Measurements from ENCODE around the gene ASAP2.

DNA sequence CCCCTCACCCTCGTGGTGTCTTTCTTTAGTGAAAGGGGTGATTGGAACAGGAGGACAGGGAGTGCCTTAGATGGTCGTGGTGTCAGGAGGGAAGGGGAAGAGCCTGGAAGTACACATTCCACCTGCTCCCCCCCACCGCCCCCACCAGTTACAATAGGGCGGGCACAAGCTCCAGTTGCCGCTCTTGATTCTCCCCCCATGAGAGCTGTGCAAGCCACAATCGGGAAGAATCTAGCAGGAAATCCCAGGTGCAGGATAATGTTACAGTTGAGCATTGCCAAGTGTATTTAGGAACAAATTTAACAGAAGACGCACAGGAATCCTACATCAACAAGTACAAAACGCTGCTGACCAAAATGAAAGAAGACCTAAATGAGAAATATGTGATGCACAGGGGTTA, 73.6 kb downstream of the ASAP2 start:
- no peak for TF ChIP-seq CTCF (conservative IDR thresholded peaks at IDR 0.05 in 1 of 2, IDR thresholded peaks at IDR 0.05 in 1 of 2; ENCODE audit: extremely low read depth in 1 of 2, insufficient read depth in 1 of 2, low read depth in 1 of 2, low read length in 2 of 2)
- no peak for TF ChIP-seq EZH2 (IDR thresholded peaks at IDR 0.05; ENCODE audit: borderline replicate concordance, low read length)
